Activated T-cell treated with anti-CD3 and anti-CD28 coated beads for 24 hours (primary cell): ENCODE results near the gene NCLN.
"Not testable (repeated sequence)": the region's sequence is repeated elsewhere in the genome, so short reads cannot be mapped to it uniquely, and the experiment has no call there.

Experiments used
- DNase-seq: peaks from one replicate; pipeline ENCODE4 v3.0.0-alpha.2; 2020; ENCODE audit warnings: low read depth

The NCLN gene, protein sequence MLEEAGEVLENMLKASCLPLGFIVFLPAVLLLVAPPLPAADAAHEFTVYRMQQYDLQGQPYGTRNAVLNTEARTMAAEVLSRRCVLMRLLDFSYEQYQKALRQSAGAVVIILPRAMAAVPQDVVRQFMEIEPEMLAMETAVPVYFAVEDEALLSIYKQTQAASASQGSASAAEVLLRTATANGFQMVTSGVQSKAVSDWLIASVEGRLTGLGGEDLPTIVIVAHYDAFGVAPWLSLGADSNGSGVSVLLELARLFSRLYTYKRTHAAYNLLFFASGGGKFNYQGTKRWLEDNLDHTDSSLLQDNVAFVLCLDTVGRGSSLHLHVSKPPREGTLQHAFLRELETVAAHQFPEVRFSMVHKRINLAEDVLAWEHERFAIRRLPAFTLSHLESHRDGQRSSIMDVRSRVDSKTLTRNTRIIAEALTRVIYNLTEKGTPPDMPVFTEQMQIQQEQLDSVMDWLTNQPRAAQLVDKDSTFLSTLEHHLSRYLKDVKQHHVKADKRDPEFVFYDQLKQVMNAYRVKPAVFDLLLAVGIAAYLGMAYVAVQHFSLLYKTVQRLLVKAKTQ

DNA sequence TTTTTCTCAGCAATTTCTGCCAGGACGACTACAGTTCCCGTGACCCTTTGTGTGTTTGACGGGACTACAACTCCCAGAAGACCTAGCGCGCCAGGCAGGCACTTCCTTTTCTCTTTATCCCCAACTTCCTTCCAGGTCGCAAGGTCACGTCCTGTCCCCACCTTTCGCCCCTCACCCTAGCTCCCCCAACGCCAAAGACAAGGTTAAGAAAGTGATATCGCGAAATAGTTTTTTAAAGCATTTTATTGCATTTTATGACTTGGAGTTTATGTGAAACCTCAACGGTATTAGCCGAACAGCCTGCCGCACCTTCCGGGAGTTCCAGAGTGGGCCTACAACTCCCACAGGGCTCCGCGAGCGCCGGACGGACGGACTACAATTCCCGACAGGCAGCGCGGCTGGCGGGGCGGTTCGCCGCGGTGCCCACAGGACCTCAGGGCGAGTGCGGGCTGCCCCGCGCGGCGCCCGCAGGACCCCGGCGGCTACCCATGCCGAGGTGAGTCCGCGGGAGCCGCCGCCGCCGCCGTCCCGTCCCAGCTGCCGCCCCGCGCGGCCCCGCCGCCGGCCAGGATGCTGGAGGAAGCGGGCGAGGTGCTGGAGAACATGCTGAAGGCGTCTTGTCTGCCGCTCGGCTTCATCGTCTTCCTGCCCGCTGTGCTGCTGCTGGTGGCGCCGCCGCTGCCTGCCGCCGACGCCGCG is at the start of gene NCLN:
Gene NCLN, plus strand, starts transcription at position 470 of the 699 bp plus-strand sequence. Its CDS starts 101 bp downstream, at position 571.
- peak; percentile 92 for DNase-seq

- DNase-seq = peak; percentile 11
Observed at GRCh38 chr19:3135961-3136683, 49.6 kb upstream of the NCLN start, which contains the start of gene GNA15. Gene GNA15, plus strand, starts transcription at chr19:3136033. Its CDS starts 418 bp downstream, at chr19:3136451.

GRCh38 chr19:3136684-3137055 is 49.1 kb upstream of the NCLN start:
- DNase-seq = no peak

DNA sequence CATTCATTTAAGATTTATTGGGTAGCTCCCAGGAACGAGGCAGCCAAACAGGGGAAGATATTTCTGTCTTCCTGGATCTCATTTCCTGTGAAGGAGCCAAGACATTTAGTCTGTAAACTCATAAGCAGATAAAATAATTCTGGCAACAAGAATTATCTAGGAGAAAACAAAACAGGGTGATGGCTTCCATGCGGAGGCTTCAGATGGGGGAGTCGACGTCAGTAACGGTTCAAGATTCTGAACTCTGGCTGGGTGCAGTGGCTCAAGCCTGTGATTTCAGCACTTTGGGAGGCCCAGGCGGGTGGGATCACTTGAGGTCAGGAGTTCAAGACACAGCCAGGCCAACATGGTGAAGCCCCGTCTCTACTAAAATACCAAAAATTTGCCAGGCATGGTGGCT is 48.6 kb upstream of the NCLN start:
- no peak for DNase-seq

DNA sequence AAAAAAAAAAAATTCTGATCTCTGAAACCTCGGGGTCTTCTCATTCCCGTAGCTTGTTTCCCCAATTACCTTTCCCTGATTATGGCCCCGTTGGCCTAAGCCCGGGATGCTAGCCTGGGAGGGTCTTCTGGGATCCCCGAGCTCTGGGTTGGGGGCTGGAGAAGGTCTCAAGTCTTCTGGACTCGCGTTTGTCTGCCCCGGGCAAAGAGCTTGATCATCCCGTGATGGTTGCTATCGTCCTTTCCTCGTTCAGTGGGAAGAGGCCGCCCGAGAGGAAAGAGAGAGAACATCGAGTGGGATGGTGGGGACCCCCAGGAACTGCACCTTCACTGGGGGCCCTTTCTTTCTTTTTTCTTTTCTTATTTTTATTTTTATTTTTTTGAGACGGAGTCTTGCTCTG is 47.5 kb upstream of the NCLN start:
- no peak for DNase-seq

DNA sequence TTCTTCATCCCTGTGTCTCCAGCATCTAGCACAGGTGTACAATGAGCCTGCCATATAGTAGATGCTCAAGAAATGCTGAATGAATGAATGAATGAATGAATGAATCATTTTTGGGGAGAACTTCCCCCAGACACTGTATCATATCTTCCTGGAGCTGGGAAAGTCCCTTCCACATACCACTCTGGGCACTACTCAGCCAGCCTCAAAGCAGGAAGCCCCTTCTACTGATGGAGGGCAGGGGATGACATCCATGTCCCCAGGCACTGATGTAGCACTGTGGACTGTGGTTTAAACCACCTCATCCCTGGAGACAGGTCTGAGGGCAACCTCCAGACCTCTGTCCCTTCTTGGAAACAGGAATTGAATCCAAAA is 45.1 kb upstream of the NCLN start:
- no peak for DNase-seq

DNA sequence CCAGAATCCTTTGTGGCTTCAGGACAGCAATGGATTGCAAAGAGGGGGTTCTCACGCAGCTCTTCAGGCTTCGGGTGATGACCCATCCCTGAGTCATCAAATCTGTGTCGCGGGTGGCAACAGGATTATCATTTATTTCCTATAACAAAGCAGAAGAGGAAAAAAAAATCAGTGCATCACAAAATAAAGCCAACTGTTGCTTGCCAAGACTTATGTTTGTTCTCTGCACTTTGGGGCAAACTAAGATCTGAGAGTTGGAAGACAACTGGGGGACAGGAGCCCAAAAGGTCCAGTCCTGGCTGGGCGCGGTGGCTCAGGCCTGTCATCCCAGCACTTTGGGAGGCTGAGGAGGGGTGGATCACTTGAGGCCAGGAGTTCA is 43.4 kb upstream of the NCLN start:
- DNase-seq = no peak

DNA sequence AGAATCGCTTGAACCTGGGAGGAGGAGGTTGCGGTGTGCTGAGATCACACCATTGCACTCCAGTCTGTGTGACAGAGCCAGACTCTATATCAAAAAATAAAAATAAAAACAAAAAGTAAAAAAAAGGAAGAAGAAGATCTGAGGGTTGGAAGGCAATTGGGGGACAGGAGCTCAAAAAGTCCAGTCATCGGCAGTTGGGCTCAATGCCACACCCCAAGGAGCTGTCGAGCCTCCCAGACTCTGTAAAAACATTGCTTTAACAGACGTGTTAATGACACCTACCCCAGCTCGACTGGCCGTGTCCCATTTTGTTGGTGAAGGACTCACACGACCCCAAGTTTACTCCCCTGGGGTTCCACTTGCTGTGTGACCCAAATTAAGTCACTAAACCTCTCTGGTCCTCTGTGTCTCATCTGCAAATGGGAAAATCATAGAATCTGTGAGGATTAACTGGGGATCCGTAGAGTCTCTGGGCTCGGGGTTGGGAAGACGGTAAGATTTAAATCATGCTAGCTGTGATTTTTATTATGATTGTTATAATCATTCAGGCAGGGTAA is 42.9 kb upstream of the NCLN start:
- DNase-seq = no peak

DNA sequence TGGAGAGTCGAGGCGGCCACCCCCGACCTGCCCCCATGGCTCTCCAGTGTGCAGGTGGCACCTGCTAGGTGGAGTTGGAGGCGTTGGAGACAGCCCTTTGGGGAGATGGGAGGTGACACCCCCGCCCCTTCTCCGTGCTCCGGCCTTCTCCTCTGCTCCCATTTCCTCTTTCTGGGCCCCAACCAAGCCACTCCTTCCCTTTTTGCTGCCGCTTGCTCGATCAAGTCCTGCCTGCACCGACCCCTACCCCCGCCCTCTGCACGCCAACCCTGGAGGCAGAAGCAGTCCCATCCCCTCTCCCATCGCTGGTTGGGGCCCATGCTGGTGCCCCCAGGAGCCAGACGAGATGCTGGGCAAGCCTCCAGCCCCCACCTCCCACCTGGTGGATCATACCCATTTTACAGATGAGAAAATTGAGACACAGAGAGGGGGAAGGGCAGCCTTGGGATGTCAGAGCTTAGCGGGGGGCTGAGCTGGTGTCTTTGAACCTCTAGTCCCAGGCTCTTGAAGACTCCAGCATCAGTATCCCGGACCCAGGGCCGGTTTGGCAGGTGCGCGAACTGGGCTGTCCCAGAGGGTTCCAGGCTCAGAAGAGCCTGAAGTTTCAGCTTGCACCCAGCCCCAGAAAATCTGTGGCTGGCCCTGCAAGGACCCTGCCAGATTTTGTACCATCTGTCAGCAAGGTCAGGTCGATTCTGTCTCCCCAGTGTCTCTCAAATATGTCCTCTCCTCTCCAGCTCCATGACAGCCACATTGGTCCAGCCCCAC is 39.6 kb upstream of the NCLN start:
- DNase-seq = no peak

DNA sequence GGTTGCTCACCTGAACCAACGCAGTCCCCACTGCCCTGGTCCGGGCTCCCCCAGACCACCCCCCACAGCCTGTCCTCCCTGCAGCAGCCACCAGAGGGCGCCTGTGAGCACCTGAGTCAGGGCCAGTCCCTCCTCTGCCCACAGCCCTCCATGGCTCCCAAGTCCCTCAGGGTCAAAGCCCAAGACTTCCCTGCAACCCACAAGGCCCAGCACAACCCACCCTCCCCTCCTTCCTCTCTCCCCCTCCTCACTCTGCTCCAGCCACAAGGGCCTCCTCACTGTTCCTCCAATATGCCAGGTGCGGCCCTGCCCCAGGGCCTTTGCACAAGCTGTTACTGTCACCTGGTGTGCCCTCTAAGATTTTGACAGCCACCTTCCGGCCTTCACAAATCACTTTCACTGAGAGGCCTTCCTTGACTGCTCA is 39.0 kb upstream of the NCLN start:
- peak; percentile 51 for DNase-seq

- DNase-seq = no peak
Observed at GRCh38 chr19:3148503-3148902, 37.2 kb upstream of the NCLN start.

DNA sequence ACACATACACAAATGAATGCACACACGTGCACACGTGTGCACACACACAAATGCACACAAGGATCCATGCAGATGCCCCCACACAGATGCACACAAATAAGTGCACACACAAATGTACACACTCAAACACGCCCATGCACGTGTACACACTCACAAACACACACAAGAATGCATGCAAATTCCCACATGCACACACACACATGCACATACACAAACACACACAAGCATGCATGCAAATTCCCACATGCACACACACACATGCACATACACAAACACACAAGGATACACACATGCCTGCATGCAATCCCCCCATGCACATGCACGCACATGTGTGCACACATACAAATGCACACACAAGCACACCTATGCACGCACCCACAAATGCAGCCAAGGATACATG is 36.6 kb upstream of the NCLN start:
- DNase-seq = no peak

DNA sequence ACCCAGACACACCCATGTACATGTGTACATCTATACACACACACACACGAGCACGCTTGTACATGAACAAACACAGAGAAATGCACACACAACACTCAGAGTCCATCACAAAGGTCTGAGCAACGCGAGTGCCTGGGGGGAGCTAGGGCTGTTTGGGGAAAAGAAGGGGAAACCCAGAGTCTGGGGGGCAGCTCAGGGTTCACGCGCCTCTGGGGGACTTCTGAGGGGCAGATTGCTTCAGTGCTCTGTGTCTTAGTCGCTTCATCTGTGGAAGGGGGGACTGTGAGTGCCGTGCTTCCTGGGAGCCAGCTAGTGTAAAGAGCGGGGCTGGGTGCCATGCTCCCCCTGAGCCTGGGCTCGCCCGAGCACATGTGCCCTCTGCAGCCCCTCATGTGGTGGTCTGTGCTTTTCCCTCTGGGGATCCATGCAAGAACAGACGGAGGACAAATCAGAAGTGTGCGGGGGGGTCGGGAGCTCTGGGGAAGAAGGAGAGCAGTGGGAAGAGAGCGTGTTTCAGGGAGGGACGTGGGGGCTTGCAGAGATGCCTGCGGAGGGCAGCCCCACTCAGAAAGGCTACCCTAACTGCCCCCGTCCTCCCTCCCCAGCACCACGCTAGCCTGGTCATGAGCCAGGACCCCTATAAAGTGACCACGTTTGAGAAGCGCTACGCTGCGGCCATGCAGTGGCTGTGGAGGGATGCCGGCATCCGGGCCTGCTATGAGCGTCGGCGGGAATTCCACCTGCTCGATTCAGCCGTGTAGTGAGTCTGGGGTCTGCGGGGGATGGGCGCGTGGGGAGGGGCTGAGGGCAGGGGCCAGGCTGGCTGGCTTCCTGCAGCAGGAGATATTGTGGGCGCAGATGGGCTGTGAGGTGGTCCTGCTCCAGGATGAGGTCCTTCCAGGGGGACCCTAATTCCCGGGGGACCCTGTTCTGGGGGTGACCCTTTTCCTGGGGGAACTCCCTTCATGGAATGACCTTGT is 35.9 kb upstream of the NCLN start:
- DNase-seq = no peak

DNA sequence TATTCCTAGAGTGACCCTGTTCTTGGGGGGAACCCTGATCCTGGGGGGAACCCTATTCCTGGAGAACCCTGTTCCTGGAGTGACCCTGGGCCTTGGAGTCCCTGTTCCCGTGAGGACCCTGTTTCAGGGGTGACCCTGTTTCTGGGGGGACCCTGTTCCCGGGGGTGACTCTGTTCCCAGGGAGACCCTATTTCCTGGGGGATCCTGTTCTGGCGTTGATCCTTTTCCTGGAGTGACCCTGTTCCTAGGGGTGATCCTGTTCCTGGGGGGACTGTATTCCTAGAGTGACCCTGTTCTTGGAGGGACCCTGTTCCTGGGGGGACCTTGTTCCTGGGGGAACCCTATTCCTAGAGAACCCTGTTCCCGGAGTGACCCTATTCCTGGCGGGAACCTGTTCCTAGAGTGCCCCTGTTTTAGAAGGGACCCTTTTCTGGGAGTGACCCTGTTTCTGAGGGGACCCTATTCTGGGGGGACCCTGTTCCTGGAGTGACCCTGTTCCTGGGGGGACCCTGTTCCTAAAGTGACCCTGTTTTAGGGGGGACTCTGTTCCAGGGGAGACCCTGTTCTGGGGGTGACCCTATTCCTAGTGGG is 34.9 kb upstream of the NCLN start:
- DNase-seq = no peak

GRCh38 chr19:3151563-3152418 is 33.9 kb upstream of the NCLN start:
- no peak for DNase-seq

DNA sequence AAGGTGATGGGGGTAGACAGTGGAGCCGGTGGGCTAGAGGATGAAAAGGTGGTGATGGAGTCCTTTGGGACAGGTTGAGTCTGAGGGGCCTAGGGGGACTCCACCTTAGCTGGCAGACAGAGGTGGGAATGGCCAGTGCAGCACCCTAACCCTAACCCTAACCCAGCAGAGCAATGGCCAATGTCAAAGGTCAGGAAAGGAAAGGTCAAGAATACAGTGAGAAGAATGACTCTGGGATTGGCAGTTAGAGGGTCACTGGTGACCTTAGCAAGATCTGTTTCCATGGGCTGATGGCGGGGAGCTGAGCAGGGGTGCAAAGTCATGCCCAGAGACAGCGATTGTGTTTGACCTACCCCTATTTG is 33.3 kb upstream of the NCLN start:
- no peak for DNase-seq

GRCh38 chr19:3153286-3154230 is 32.2 kb upstream of the NCLN start:
- DNase-seq = no peak

DNA sequence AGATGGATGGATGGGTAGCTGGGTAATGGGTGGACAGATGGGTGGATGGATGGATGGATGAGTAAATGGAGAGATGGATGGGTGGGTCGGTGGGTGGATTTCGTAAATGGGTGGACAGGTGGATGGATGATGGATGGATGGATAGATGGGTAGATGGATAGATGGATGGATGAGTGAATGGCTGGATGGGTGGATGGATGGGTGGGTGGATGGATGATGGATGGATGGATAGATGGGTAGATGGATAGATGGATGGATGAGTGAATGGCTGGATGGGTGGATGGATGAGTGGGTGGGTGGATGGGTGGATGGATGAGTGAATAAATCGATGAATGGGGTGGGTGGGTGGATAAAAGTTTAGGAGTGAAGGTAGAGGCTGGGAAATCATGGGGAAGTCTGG is 31.3 kb upstream of the NCLN start:
- not testable (repeated sequence) for DNase-seq
